NCI-H1092 treated with DMSO at 0.1 percent for 48 hours (cell line): ENCODE data around the gene ZBTB39.
"Not testable (repeated sequence)": the region's sequence is repeated elsewhere in the genome, so short reads cannot be mapped to it uniquely, and the experiment has no call there.

Experiments used
- DNase-seq: peaks from one replicate; lab custom pipeline; 2025; lab: John Stamatoyannopoulos, UW

ZBTB39 gene

GRCh38 chr12:56980941-56981530 lies 25.3 kb downstream of the ZBTB39 start:
- no peak for DNase-seq

GRCh38 chr12:56980268-56980667 lies 26.1 kb downstream of the ZBTB39 start:
- DNase-seq = no peak

GRCh38 chr12:56979628-56980027 lies 26.7 kb downstream of the ZBTB39 start:
- DNase-seq = no peak

GRCh38 chr12:56978397-56979138 lies 27.8 kb downstream of the ZBTB39 start:
- no peak for DNase-seq

GRCh38 chr12:56977361-56977760 lies 29.0 kb downstream of the ZBTB39 start:
- not testable (repeated sequence) for DNase-seq

GRCh38 chr12:56974224-56974623 lies 32.1 kb downstream of the ZBTB39 start:
- DNase-seq = not testable (repeated sequence)

- DNase-seq = not testable (repeated sequence)
These were observed 37.4 kb downstream of the ZBTB39 start for GRCh38 chr12:56968910-56969309.

GRCh38 chr12:56965997-56966642 lies 40.2 kb downstream of the ZBTB39 start:
- DNase-seq = not testable (repeated sequence)

GRCh38 chr12:56965124-56965523 lies 41.2 kb downstream of the ZBTB39 start:
- not testable (repeated sequence) for DNase-seq

- DNase-seq = not testable (repeated sequence)
These were observed 42.8 kb downstream of the ZBTB39 start for GRCh38 chr12:56963557-56963956.

GRCh38 chr12:56962247-56962646 lies 44.1 kb downstream of the ZBTB39 start:
- DNase-seq = not testable (repeated sequence)

GRCh38 chr12:56958422-56958821 lies 47.9 kb downstream of the ZBTB39 start:
- DNase-seq = no peak

- DNase-seq = no peak
These were observed 48.9 kb downstream of the ZBTB39 start, which contains the start of gene RDH16 for GRCh38 chr12:56957229-56958052. RDH16 (minus strand) TSS chr12:56957608; CDS start chr12:56957462, 146 bp downstream.

GRCh38 chr12:56955631-56956256 lies 50.6 kb downstream of the ZBTB39 start:
- no peak for DNase-seq

- DNase-seq = no peak
These were observed 51.4 kb downstream of the ZBTB39 start for GRCh38 chr12:56954958-56955355.

GRCh38 chr12:56954057-56954957 lies 52.0 kb downstream of the ZBTB39 start:
- DNase-seq = no peak

- DNase-seq = no peak
These were observed 53.0 kb downstream of the ZBTB39 start for GRCh38 chr12:56953314-56953713.

- DNase-seq = no peak
These were observed 54.6 kb downstream of the ZBTB39 start for GRCh38 chr12:56951582-56952339.

- DNase-seq = no peak
These were observed 57.5 kb downstream of the ZBTB39 start for GRCh38 chr12:56948881-56949280.
